ENCODE results near the gene PKD2L1.

Gene PKD2L1

DNA sequence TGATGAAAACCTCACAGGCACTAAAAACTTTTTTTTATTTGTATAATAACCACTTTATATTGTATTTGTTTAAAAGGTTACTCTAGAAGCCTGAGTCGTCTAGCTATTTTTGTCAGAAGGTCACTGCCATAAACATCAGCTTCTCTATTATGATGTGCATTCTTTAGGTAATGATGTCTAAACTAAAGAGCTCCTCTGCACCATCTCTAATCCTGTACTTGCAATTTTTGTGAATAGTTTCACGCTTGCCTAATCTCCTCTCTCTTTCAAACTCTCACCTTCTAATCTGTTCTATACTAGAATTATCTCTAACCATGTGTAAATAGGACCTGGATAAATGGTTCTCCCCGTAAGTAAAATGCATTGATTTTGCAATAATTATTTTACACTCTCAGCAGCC, 90.2 kb downstream of the PKD2L1 start:
- no peak overlapping the region for H3K4me3 ChIP-seq (ENCODE audit: low read depth, low read length)
- TF ChIP-seq, protein P1, sequence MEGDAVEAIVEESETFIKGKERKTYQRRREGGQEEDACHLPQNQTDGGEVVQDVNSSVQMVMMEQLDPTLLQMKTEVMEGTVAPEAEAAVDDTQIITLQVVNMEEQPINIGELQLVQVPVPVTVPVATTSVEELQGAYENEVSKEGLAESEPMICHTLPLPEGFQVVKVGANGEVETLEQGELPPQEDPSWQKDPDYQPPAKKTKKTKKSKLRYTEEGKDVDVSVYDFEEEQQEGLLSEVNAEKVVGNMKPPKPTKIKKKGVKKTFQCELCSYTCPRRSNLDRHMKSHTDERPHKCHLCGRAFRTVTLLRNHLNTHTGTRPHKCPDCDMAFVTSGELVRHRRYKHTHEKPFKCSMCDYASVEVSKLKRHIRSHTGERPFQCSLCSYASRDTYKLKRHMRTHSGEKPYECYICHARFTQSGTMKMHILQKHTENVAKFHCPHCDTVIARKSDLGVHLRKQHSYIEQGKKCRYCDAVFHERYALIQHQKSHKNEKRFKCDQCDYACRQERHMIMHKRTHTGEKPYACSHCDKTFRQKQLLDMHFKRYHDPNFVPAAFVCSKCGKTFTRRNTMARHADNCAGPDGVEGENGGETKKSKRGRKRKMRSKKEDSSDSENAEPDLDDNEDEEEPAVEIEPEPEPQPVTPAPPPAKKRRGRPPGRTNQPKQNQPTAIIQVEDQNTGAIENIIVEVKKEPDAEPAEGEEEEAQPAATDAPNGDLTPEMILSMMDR (IDR thresholded peaks at IDR 0.05; ENCODE audit: low read depth, low read length), result no peak

DNA sequence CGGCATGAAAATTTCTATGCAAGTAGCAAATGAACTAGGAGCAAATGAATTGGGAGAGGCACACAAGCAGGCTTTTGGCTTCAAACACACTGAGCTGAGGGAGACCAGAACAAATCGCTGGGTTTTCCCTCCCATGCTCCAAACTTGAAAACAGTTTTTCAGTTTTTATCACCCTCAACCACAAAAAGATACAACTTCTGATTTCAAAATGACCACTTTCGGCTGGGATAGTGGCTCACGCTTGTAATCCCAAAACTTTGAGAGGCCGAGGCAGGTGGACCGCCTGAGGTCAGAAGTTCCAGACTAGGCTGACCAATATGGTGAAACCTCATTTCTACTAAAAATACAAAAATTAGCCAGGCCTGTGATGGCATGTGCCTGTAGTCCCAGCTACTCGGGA, 91.6 kb downstream of the PKD2L1 start:
- TF ChIP-seq, protein P1 (IDR thresholded peaks at IDR 0.05; ENCODE audit: low read depth, low read length), result no peak

More for the DNA sequence above, 91.6 kb downstream of the PKD2L1 start:
- no peak overlapping the region for H3K4me3 ChIP-seq (ENCODE audit: low read depth, low read length)

Measured in WI38 (cell line).